GM11168 (cell line): ENCODE measurements around the gene NPTN.

Experiments
- in situ Hi-C: fragments of 300-500 bp; cut with MboI; formaldehyde crosslinking; loops from one replicate; pipeline ENCODE4 v1.12.0; 2022; ENCODE audit warnings: low sequenced_read_pairs; ENCODE audit not compliant: unreplicated experiment

The NPTN gene

DNA sequence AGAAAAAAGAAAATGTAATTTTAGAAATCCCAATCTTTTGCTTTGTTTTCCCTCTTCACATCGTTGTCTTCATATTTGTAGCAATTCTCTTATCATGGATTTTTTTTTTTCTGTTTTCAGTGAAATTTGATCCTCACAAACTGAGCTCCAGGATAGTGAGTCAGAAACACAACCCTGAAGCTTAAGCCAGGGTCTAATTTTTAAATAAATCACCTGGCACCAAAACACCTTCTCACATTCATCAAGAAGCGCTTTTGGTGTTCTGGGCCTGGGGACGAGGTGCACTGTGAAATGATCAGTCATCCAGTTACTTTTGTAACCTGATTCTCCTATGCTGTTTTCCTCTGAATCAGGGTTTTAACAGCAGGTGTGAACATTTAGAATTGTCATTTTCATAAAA, 102.5 kb downstream of the NPTN start:
- in situ Hi-C loops: no loop called here

DNA sequence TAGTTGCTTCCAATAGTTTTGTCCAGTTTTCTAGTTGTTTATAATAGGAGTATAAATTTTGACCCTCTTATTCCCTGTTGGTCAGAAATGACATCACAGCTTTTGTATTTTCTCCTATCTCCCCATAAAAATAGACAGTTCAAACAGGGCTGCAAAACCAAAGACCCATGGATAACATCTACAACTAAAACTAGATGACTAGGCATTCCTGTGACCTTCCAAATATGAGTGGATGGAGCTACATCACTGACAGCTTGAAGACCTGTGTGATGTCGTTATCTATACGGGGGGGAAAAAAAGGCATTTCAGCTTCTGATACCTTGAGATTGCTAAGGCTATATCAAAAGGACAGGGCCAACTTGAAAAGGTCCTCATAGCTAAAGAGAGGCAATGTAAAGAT, 105.6 kb downstream of the NPTN start:
- in situ Hi-C loops: no loop called here

DNA sequence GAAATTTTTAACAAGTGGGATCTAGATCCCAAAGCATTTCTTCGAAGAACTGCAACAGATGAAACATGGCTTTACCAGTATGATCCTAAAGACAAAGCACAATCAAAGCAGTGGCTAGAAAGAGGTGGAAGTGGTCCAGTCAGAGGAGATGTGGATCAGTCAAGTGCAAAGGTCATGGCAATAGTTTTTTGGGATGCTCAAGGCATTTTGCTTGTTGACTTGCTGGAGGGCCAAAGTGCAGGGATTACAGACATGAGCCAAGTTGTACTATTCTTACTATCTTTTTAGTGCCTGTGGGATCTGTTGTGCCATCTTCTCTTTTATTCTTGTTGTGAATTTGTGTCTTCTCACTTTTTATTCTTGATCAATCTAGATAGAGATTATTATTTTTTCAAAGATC, 108.3 kb downstream of the NPTN start:
- in situ Hi-C loops: no loop called here

DNA sequence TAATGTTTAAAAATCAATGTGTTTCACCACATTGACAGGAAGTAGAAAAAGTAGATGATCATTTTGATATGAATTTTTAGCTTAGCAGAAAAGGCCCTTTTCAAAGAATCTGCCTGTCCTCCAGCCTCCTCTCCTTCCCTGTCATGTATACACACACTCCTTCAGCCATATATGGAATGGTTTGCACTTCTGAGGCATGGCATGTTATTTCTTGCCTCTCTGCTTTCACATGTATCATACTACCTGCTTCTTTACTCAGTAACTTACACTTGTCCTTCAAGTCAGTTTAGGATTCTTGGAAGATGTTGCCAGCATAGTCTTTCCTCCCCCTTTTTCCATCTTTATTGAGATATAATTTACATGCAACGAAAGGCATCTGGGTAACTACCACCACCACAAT, 111.2 kb downstream of the NPTN start:
- in situ Hi-C loops: no loop called here

DNA sequence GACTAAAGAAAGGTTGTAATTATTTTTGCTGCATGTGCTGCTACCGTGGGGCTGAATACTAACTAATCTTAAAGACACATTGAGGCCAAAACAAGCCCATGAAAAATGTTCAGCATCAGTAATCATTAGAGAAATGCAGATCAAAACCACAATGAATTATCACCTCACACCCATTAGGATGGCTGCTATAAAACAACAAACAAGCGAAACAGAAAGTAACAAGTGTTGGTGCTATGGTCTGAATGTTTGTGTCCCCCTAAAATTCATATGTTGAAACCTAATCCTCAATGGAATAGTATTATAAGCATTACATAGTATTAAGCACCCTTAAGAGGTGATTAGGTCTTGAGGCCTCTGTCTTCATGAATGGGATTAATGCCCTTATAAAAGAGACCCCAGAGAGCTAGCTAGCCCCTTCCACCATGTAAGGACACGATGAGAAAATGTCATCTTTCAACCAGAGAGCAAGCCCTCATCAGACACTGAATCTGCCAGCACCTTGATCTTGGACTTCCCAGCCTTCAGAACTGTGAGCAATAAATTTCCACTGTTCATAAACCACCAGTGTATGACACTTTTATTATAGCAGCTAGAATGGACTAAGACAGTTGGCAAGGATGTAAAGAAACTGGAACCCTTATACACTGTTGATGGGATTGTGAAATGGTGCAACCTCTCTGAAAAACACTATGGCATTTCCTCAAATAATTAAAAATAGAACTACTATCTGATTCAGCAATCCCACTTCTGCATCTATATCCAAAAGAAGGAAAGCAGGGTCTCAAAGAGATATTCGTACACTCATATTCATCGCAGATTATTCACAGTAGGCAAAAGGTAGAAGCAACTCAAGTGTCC, 114.1 kb downstream of the NPTN start:
- in situ Hi-C loops: no loop called here

DNA sequence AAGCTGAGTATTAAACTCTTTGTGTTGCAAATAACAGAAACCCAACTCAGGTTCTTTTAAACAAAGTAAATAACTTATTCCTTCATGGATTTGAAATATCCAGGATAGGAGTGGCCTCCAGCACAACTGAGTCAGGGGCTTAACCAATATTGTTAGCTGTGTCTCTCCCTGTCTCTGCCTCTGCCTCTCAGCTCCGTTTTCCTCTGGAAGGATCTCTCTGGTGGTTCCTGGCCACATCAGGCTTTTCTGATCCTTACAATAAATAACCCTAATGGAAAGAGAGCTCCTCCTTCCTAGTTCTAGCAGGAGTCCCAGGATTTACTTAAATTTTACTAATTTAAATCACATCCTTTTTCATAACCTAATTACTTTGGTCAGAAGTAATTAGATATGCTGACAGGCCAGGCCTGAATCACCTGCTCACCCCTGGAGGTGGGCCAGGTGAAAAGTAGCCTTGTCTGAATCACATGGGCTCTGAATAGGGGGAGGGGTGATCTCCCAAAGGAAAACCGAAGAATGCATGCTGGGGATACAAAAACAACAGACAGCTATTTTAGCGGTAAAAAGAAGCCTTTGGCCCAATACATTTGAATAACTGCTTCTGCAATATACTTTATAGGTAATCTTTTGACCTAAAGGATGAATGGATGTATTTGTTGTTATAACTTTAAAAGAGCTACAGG, 114.9 kb downstream of the NPTN start:
- in situ Hi-C loops: no loop called here

DNA sequence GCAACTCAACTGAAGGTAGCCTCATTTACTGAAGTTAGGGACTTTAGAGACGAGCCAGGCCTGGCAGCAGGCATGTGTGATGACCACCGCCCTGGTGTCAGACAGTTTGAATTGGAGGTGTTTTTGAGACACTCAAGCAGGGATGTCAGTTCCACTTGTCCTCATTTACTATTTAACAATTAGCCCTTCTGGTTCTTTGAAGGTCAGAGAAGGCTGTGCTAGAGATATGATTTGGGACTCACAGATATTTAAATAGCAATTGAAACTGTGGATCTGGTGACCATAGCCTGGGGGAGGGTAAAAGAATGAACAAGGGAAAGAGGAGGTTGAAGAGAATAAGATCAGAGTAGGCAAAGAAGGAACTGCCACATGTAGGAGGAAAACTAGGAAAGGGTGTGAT, 115.6 kb downstream of the NPTN start:
- in situ Hi-C loops: no loop called here

DNA sequence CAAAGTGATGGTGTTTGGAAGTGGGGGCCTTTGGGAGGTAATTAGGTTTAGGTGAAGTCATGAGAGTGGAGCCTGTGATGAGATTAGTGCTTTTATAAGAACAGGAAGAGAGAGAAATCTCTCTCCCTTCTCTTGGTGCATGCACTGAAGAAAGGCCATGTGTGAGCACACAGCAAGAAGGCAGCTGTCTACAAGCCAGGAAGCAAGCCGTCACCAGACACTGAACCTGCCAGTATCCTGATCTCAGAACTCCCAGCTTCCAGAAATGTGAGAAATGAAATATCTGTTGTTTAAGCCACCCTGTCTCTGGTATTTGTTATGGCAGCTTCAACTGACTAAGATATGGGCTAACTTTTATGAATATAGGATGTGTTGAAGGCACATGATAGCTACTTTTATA, 117.7 kb downstream of the NPTN start:
- in situ Hi-C loops: no loop called here
